Erythroblast (primary cell): ENCODE results near the gene LCOR.

Source experiments
- GATA1 ChIP-seq: IDR thresholded peaks from 2 replicates; pipeline ENCODE4 v1.6.1; 2011; ENCODE audit warnings: low read depth, mild to moderate bottlenecking, control low read depth, low read length, moderate library complexity
- POLR2A ChIP-seq: IDR thresholded peaks from 2 replicates; pipeline ENCODE4 v1.6.1; 2011; ENCODE audit warnings: mild to moderate bottlenecking, low read length

- TF ChIP-seq POLR2A: no peak
- no peak for TF ChIP-seq GATA1
Measured at GRCh38 chr10:96935148-96935547, 103.0 kb downstream of the LCOR start.
